GM18505 (cell line): ENCODE measurements around the gene HINT3.
A peak's percentile ranks its signal among the peaks of the same experiment; 100 is the strongest.
"Not testable (repeated sequence)": the region's sequence is repeated elsewhere in the genome, so short reads cannot be mapped to it uniquely, and the experiment has no call there.

Source experiments
- ATAC-seq: cut with Tn5 transposase; IDR thresholded peaks from one replicate; pipeline ENCODE4 v1.9.1; 2021; ENCODE audit not compliant: unreplicated experiment
- POLR2A ChIP-seq: IDR thresholded peaks from 4 replicates; pipeline ENCODE4 v1.6.1; 2011; ENCODE audit warnings: borderline replicate concordance; ENCODE audit not compliant: insufficient read depth, insufficient read length; ENCODE audit errors: extremely low read depth

The HINT3 gene

DNA sequence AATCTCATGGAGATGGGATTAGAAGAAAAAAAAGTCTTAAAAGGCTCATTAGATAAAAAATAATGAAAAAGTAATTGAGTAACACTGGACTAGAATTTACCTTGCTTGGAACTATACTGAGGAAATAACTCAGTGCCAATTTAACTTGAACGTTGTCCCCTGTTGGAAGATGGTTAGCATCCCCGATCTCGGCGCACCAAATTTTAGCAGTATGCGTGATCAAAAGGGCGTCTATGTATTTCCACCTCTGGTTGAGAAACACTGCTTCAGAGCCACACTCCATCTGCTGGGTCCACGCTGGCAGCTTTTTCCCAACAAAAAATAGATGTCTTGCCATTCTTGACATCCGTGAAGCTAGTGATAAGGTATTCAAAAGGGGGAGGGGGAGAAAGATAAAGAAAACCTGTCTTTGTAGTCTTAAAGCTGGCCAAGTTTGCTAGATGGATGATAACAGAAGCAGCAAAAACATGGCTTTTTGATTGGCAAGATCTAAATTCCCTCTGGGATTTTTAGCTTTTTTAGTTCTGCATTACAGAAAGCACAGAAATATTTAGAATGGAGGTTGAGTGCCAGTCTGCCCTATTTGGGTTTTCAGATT is 6.4 kb downstream of the HINT3 start:
- no peak for TF ChIP-seq POLR2A
- no peak for ATAC-seq

- no peak for ATAC-seq
- no peak for TF ChIP-seq POLR2A
Measured at GRCh38 chr6:125963817-125964216, 7.2 kb downstream of the HINT3 start.

DNA sequence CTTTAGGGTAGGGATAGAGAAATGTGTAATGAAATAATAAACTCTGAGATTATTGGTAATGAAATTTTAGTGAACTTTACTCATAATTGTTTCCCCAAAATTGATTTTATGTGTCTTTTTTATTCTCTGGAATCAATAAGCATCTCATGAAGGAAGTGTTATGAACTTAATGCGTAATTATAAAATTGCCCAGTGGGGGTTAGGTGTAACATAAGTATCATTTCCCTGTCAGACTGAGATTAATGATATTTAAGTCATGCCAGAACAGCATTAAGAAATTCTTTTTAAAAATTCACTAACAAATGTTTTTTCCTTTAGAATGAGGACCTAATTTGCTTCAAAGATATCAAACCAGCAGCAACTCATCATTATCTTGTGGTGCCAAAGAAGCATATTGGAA is 10.0 kb downstream of the HINT3 start:
- ATAC-seq = no peak
- no peak for TF ChIP-seq POLR2A

GRCh38 chr6:125968493-125968892 is 11.9 kb downstream of the HINT3 start:
- no peak for ATAC-seq
- TF ChIP-seq POLR2A = no peak

GRCh38 chr6:125970760-125971159 is 14.2 kb downstream of the HINT3 start:
- no peak for TF ChIP-seq POLR2A
- ATAC-seq = no peak

DNA sequence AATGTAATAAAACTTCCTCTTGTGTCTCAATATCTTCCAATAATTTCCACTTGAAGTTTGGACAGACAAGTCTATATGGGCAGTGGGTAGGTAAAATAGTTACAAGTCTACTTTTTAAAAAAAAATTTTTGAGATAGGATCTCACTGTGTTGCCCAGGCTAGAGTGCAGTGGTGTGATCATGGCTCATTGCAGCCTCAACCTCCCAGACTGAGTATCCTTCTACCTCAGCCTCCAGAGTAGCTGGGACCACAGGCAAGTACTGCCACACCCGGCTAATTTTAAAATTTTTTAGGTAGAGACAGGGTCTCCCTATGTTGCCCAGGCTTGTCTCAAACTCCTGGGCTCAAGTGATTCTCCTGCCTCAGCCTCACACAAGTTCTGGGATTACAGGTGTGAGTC is 15.9 kb downstream of the HINT3 start:
- not testable (repeated sequence) for ATAC-seq

- ATAC-seq = peak; percentile 87
- TF ChIP-seq POLR2A = no peak
Measured at GRCh38 chr6:125974214-125974866, 17.8 kb downstream of the HINT3 start.

DNA sequence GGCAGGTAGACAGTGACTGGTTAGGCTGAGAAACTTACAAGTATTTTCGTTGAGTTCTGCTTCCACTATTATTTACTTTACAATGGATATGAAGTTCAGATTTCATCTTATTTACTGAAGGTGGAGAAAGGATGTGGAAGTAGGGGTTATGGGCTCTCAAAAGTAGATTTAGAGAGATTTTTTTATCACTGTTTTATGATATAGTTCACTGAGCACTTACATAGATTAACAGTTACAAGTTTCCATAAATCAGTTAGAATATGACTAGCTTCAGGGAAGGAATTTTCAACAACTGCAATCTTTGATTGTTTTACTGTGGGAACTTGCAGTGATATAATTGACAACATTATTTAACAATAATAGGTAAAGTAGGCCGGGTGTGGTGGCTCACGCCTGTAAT is 22.5 kb downstream of the HINT3 start:
- TF ChIP-seq POLR2A = no peak
- ATAC-seq = no peak

DNA sequence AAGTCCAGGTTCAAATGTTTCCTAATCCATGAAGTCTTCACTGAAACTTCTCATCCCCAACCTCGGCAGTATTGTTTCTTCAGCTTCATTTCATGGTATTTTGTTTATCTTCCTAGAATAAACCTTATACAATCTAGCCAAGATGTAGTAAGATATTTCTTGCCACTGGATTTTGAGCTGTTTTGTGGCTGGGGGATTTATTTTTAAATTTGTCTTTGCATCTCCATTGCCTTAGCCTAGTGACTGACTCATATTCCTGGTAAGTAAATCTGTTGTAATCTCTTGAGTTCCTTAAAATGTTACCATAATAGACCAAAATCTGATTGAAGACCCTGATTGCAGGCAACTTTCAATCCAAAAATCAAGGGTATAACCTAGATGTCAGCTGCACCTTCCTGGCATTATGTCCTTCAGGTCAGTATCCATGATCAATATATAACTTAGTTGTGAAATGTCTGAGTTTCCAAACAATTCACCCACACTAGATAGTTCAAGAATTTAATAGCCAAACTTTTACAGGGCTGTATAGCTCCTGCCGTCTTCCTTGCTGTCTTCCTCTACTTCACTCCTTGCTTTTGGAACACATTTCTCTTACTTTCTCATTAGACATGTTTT is 25.1 kb downstream of the HINT3 start:
- no peak for TF ChIP-seq POLR2A

GRCh38 chr6:125983246-125983945 is 26.8 kb downstream of the HINT3 start:
- TF ChIP-seq POLR2A = no peak
- no peak for ATAC-seq

More for the DNA sequence above, 25.1 kb downstream of the HINT3 start:
- no peak for ATAC-seq

- no peak for TF ChIP-seq POLR2A
- ATAC-seq = no peak
Measured at GRCh38 chr6:125984311-125984710, 27.7 kb downstream of the HINT3 start.

DNA sequence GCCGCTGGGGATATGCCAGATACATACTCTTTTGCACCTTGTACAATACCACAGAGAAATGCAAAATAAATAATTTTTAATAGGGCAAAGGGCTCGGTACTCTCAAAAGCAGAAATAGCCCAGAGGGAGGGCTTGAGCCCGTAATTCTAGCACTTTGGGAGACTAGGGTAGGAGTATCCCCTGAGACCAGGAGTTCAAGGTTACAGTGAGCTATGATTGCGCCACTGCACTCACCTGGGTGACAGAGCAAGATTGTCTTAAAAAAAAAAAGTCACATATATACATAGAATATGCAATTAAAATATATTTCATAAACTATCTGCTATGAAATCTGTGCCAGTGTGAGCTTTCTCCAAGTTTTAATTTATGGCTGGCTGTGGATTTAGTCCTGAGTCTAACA is 29.0 kb downstream of the HINT3 start:
- TF ChIP-seq POLR2A = no peak
- no peak for ATAC-seq

- TF ChIP-seq POLR2A = no peak
- no peak for ATAC-seq
Measured at GRCh38 chr6:125985979-125986300, 29.4 kb downstream of the HINT3 start.
